Measurements from ENCODE around the gene OPCML.

OPCML gene

DNA sequence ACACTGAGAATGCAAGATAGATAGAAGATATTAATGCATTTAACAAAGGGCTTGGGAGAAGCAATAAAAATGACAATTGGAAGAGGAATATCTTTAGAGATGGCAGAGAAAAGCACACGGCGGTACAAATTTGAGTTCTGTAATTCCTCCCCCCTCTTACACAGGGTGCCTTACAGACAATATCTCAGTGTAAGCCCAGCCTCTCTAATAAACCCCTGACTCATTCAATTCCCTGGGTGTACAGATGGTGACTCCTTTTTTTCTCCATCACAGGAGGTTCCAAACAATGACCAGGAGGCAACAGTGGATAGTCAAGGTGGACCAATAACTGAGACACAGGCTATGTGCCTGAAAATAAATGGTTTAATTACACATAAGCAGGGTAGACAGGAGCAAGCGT lies 598.6 kb downstream of the OPCML start:
- Histone ChIP-seq H4K20me1 (ENCODE audit: insufficient read depth, low read length) (no peaks in the 10 kb centered on the region), H3K27ac (ENCODE audit: low read depth, low read length, poor library complexity, severe bottlenecking) (no peak overlapping the region), H3K4me2 (ENCODE audit: low read length) (no peak overlapping the region), H3K9me3 (ENCODE audit: low read length) (no peaks in the 10 kb centered on the region), H2AFZ (ENCODE audit: low read length) (no peak overlapping the region), H3K79me2 (ENCODE audit: insufficient read depth, low read length) (no peaks in the 10 kb centered on the region), H3K36me3 (ENCODE audit: insufficient read depth, low read length) (no peaks in the 10 kb centered on the region), H3K9ac (ENCODE audit: low read length) (no peak overlapping the region), H3K4me3 (ENCODE audit: low read depth, low read length, poor library complexity, severe bottlenecking) (no peak overlapping the region), H3K27me3 (ENCODE audit: insufficient read depth, low read length) (no peaks in the 10 kb centered on the region), H3K9me2 (ENCODE audit: low read depth, low read length) (no peaks in the 10 kb centered on the region), H3F3A (ENCODE audit: insufficient read depth, low read length) (no peaks in the 10 kb centered on the region), H3K4me1 (ENCODE audit: insufficient read depth, low read length, severe bottlenecking) (no peaks in the 10 kb centered on the region)
- TF ChIP-seq, protein P1, sequence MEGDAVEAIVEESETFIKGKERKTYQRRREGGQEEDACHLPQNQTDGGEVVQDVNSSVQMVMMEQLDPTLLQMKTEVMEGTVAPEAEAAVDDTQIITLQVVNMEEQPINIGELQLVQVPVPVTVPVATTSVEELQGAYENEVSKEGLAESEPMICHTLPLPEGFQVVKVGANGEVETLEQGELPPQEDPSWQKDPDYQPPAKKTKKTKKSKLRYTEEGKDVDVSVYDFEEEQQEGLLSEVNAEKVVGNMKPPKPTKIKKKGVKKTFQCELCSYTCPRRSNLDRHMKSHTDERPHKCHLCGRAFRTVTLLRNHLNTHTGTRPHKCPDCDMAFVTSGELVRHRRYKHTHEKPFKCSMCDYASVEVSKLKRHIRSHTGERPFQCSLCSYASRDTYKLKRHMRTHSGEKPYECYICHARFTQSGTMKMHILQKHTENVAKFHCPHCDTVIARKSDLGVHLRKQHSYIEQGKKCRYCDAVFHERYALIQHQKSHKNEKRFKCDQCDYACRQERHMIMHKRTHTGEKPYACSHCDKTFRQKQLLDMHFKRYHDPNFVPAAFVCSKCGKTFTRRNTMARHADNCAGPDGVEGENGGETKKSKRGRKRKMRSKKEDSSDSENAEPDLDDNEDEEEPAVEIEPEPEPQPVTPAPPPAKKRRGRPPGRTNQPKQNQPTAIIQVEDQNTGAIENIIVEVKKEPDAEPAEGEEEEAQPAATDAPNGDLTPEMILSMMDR (IDR thresholded peaks at IDR 0.05; ENCODE audit: low read length), result no peak
- TF ChIP-seq EZH2 (IDR thresholded peaks at IDR 0.05; ENCODE audit: borderline replicate concordance, low read length), result no peak

DNA sequence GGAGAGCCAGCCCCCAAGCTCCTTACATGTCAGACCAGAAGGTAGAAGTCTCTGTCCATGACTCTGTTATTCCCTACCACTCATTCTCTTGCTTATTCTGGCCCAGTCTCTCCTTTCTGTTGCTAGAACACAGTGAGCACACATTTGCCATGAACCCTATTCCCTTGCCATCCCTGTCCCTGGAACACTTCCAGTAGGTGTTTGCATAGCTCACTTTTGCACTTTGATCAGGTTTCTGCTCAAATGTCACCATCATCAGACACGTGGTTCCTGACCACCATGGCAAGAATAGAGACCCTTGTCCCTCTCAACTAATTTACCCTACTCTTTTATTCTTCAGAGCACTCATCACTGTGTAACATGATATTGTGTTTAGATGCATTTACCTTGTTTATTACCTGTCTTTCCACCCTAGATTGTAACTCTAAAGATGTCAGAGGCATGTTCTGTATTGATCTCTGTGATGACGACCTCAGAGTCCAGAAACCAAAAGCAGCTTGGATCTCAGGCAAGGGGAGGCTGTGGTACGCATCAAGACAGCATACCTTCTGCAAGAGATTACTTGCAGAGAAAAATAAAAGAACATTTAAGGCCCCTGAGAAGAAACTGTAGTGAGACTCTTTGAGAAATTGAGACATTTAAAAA lies 606.4 kb downstream of the OPCML start:
- Histone ChIP-seq H3K9me3 (ENCODE audit: low read length) (no peaks in the 10 kb centered on the region), H3K4me3 (ENCODE audit: low read depth, low read length, poor library complexity, severe bottlenecking) (no peak overlapping the region), H3K9me2 (ENCODE audit: low read depth, low read length) (no peaks in the 10 kb centered on the region), H3K4me1 (ENCODE audit: insufficient read depth, low read length, severe bottlenecking) (no peaks in the 10 kb centered on the region), H2AFZ (ENCODE audit: low read length) (no peak overlapping the region), H3F3A (ENCODE audit: insufficient read depth, low read length) (no peaks in the 10 kb centered on the region), H3K27ac (ENCODE audit: low read depth, low read length, poor library complexity, severe bottlenecking) (no peak overlapping the region), H3K4me2 (ENCODE audit: low read length) (no peak overlapping the region), H3K27me3 (ENCODE audit: insufficient read depth, low read length) (no peaks in the 10 kb centered on the region), H3K36me3 (ENCODE audit: insufficient read depth, low read length) (no peaks in the 10 kb centered on the region), H3K79me2 (ENCODE audit: insufficient read depth, low read length) (no peaks in the 10 kb centered on the region), H4K20me1 (ENCODE audit: insufficient read depth, low read length) (no peaks in the 10 kb centered on the region), H3K9ac (ENCODE audit: low read length) (no peak overlapping the region)
- TF ChIP-seq, protein P1 (IDR thresholded peaks at IDR 0.05; ENCODE audit: low read length), result no peak
- no peak for TF ChIP-seq EZH2 (IDR thresholded peaks at IDR 0.05; ENCODE audit: borderline replicate concordance, low read length)

DNA sequence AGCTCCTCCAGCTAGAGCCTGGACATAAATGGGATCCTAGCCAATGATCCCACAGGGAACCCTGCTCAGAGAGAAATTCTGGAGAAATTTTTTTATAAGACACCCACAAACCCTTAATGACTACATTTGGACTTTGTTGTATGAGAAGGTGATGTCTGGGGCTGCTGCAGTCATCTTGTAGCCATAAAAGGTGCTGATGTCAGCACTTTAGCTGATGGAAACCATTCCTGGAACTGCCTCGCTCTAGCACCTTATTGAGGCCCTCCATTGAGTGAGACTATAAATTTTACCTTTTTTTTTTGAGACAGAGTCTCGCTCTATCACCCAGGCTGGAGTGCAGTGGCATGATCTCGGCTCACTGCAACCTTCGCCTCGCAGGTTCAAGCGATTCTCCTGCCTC lies 610.7 kb downstream of the OPCML start:
- no peak overlapping the region for H3K4me2 ChIP-seq (ENCODE audit: low read length)
- no peaks in the 10 kb centered on the region for H3K27me3 ChIP-seq (ENCODE audit: insufficient read depth, low read length)
- H3K4me3 ChIP-seq (ENCODE audit: low read depth, low read length, poor library complexity, severe bottlenecking), result no peak overlapping the region
- no peaks in the 10 kb centered on the region for H3K4me1 ChIP-seq (ENCODE audit: insufficient read depth, low read length, severe bottlenecking)
- no peaks in the 10 kb centered on the region for H3K9me3 ChIP-seq (ENCODE audit: low read length)
- no peaks in the 10 kb centered on the region for H3K9me2 ChIP-seq (ENCODE audit: low read depth, low read length)
- H3K79me2 ChIP-seq (ENCODE audit: insufficient read depth, low read length), result no peaks in the 10 kb centered on the region
- no peaks in the 10 kb centered on the region for H3F3A ChIP-seq (ENCODE audit: insufficient read depth, low read length)
- TF ChIP-seq, protein P1 (IDR thresholded peaks at IDR 0.05; ENCODE audit: low read length), result no peak
- TF ChIP-seq EZH2 (IDR thresholded peaks at IDR 0.05; ENCODE audit: borderline replicate concordance, low read length), result no peak
- no peaks in the 10 kb centered on the region for H4K20me1 ChIP-seq (ENCODE audit: insufficient read depth, low read length)
- H3K36me3 ChIP-seq (ENCODE audit: insufficient read depth, low read length), result no peaks in the 10 kb centered on the region
- no peak overlapping the region for H3K27ac ChIP-seq (ENCODE audit: low read depth, low read length, poor library complexity, severe bottlenecking)
- no peak overlapping the region for H2AFZ ChIP-seq (ENCODE audit: low read length)
- H3K9ac ChIP-seq (ENCODE audit: low read length), result no peak overlapping the region

Measured in OCI-LY1 (cell line).